ENCODE results near the gene TP53.
"Not testable (repeated sequence)": the region's sequence is repeated elsewhere in the genome, so short reads cannot be mapped to it uniquely, and the experiment has no call there.

Gene TP53

DNA sequence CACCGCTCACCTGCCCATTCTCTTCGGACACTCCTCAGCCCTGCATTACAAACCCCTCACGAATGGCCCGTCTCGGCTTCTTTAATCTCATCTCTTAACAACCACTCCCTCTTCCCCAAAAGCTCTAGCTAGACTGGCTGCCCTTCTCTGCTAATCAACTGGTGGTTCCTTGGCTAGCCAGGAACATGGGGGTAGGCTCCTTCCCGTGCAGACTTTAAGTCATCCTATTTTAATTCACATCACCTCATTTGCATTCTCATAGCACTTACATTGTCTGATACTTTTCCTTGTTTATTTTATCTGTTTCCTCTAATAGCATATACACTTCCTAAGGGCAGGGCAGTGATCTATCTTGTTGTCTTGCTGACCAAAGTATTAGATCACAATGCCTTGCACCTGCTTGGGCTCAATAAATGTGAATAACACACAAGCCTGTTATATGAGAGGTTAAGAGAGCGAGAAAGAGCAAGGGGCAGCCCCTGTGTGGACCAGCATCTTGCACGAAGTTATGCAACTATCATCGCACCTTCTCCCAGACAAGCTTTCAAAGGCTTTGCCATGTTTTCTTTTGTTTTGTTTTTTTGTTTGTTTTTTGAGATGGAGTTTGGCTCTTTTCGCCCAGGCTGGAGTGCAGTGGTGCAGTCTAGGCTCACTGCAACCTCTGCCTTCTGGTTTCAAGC lies 9.8 kb downstream of the TP53 start:
- no peak for DNase-seq

DNA sequence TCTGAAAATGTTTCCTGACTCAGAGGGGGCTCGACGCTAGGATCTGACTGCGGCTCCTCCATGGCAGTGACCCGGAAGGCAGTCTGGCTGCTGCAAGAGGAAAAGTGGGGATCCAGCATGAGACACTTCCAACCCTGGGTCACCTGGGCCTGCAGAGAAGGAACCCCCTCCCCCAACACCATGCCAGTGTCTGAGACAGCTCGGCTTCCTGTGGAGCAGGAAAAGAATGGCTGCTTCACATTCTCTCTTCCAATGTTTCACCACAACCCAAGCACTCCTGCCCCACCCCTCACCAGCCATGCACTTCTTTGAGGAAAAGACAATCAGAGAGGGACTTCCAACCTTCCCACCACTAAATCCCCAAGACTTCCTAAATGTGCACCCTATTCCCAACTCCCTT lies 10.8 kb downstream of the TP53 start:
- DNase-seq, result no peak

GRCh38 chr17:7674934-7675333 lies 12.4 kb downstream of the TP53 start:
- DNase-seq, result no peak

- no peak for DNase-seq
These were observed 14.1 kb downstream of the TP53 start for GRCh38 chr17:7673239-7673638.

GRCh38 chr17:7668482-7668881 lies 18.8 kb downstream of the TP53 start:
- DNase-seq, result peak in 2 of 56 donors; percentile 4 to 12

DNA sequence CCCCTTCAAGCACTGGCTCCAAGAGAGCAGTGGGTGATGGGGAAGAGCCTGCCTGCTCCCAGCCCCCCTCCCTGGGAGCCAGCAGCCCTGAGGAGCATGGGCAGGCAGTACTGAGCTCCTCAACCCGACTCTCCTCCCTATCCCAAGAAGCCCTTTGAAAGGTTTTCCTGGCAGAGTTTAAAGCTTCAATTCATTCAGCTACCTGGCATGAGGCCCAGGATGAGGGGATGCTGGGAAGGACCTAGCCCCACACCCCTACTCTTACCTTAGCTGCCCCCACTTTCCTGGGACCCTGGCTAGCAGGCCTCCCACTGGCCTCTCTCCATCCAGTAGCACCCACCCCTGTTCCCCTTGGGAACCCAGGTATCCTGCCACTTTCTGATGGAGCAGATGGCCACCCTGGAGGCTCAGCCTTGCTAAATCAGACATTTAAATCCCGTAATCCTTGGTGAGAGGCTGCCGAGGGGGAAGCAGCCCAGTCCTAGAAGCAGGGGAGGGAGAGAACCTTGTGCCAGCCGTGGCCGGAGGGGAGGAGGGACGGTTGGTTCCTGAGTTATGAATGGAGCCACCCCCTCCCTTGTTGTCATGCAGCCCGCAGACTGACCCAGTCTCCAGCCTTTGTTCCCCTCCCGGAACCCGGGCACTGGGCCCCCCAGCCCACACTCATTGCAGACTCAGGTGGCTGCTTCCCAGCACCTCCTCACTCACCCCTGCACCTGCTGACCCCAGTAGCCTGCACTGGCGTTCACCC lies 19.5 kb downstream of the TP53 start:
- DNase-seq, result peak in 46 of 56 donors; percentile 23 to 85 (median 68)

GRCh38 chr17:7656958-7657609 lies 30.2 kb downstream of the TP53 start:
- DNase-seq, result peak in 44 of 56 donors; percentile 15 to 86 (median 46)

DNA sequence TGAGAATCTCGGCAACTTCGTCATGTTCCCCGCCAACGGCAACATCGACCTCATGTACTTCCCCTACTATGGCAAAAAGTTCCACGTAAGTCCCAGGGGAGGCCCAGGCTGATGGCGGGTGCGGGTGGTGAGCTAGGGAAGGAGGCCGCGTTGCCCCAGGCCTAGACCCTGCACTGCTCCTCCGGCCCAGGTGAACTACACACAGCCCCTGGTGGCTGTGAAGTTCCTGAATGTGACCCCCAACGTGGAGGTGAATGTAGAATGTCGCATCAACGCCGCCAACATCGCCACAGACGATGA lies 31.8 kb downstream of the TP53 start:
- DNase-seq, result no peak

GRCh38 chr17:7654832-7655540 lies 32.3 kb downstream of the TP53 start:
- peak in 10 of 56 donors; percentile 8 to 67 (median 26) for DNase-seq

- DNase-seq, result peak in 4 of 56 donors; percentile 1 to 34 (median 12)
These were observed 34.6 kb downstream of the TP53 start for GRCh38 chr17:7652388-7653356.

DNA sequence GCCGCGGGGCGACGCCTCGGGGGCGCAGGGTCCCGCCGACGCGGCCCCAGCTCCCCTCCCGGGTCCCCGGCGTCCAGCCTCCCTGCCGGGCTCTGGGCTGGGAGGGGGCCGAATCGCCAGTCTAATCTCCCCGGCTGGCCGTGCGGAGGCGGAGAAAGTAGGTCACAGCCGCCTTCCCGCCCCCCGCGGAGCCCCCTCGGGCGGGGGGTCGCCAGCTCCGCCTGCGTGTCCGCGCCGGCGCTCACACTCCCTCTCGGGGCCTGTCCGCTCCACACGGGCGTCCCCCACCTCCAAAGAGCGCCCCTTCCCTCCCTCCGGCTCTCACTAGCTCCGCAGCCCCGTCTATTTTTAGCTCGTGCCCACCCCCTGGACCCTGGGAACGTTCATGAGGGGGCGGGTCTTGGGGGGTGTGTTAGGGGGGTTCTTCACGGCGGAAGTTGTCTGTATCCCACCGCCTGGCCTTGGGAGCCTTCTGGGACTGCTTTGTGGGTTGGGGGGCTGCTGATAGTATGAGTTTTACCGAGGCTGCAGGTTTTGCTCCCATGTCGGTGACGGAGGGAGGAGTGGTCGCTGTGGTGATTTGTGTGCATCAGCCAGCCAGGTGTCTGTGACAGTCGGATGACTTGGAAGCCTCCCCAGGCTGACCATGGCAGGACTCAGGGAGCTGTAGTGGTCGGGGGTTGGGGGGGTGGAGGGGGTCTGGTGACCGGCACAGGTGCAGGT lies 35.5 kb downstream of the TP53 start:
- peak in 26 of 56 donors; percentile 8 to 69 (median 38) for DNase-seq

DNA sequence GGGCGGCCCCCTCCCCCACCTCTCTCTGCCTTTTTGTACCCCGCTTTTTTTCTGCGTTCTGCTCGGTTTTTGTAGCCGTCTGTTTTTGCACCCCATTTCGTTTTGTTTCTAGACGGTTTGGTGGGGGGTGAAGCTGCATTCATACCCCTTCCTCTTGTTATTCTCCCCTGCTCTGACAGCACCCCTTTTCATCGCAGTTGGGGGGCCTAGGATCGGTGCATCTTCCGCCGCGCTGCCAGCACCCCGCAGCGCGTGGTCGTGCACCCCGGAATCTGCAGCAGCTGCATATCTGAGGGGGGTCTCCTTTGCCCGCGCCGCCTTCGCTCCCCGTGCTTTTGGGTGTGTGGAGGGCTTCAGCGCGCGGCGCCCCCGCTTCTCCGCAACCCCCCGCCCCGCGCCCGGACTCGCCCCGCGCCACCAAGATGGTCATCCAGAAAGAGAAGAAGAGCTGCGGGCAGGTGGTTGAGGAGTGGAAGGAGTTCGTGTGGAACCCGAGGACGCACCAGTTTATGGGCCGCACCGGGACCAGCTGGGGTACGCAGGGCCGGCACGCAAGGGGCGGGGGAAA lies 36.1 kb downstream of the TP53 start:
- DNase-seq, result peak in 1 of 56 donors; percentile 52

DNA sequence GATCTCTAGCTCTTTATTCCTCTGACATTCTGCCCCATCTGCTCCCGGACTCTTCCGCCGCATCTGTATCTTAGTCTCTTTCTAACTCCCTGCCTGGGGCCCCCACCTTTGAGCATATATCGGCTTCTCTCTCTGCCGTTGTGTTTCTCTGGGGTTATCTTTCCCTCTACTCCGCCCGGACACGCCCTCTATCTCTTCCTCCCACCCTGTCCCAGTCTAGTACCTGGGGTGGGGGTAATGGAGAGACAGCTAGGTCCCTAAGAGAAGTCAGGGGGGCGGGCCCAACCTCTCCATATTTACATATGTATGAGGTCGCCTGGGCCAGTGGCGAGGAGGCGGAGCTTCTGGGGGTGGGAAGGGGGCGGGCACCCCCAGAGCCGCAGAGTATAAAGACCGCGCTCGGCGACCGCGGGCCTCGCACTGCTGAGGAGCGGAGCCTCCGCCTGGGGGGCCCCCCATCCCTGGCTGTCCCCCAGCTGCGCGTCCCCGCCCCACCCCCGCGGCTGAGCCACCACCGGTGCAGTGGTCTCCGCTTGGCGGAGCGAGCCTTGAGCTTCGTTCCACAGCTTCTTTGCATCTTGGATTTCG lies 36.7 kb downstream of the TP53 start, which contains the start of gene ATP1B2:
Gene ATP1B2, plus strand, starts transcription at position 418 of the 588 bp plus-strand sequence. CDS start 593 bp downstream, outside the sequence.
- DNase-seq, result peak in 45 of 56 donors; percentile 16 to 83 (median 54)

DNA sequence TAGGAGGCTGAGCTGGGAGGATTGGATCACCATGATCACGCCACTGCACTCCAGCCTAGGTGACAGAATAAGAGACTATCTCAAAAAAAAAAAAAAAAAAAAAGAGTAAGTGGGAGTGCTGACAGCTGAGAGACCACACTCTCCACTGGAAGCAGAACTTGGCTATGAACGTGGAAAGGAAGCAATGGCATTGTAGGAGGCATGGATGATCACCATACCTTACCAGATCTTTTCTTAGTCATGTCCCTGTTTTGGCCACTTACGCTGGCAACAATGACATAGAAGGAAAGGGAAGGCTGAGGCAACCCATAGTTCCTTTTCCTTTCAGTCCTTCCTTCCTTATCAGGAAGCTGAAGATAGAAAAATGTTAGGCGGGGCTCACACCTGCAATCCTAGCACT lies 40.3 kb downstream of the TP53 start:
- no peak for DNase-seq

DNA sequence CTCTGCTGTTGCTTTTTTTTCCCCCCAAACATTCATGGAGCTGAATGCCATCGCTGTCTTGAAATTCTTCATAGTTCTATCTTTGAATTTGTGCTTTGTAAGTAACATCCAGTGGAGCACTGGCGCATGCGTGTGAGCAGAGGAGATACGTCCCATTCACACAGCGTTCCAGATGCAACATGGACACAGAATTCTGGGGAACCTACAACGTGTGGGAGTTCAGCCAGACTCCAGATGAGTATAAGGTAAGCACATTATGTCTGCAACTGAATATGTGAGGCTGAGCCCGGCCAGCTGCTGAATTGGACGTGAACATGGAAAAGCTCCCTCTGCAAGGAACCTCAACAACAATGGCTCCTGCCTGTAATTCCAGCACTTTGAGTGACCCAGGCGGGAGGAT lies 40.8 kb downstream of the TP53 start:
- DNase-seq, result no peak

DNA sequence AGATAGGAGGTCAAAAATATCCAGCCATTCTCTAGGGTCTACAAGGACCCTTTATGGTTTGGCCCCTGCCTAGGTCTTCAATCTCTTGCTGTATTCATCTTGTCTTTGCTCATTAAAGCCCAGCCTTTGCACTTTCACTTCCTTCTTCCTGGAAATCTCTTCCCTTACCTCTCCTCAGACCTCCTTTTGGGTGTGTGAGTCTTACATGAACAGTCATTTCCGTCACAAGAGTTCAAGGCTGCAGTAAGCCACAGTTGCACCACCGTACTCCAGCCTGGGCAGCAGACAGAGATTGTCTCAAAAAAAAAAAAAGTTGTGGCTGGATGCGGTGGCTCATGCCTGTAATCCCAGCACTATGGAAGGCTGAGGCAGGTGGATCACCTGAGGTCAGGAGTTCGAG lies 42.5 kb downstream of the TP53 start:
- no peak for DNase-seq

- DNase-seq, result not testable (repeated sequence)
These were observed 45.7 kb downstream of the TP53 start for GRCh38 chr17:7641635-7642034.

DNA sequence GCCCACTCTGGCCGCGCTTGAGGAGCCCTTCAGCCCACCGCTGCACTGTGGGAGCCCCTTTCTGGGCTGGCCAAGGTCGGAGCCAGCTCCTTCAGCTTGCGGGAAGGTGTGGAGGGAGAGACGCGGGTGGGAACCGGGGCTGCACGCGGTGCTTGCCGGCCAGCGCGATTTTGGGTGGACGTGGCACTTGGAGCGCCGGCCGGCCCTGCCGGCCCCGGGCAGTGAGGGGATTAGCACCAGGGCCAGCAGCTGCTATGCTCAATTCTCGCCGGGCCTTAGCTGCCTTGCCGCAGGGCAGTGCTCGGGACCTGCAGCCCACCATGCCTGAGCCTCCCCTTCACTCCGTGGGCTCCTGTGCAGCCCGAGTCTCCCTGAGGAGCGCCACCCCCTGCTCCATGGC lies 46.5 kb downstream of the TP53 start:
- DNase-seq, result no peak

- DNase-seq, result no peak
These were observed 51.1 kb downstream of the TP53 start for GRCh38 chr17:7636163-7636562.

Data from nucleus accumbens (tissue), 56 donors.